Measurements from ENCODE around the gene STX1A. TPM values are rescaled to one million over a fixed set of nuclear protein-coding genes. Genes with fewer than 3 reads are reported as not detected.

Gene STX1A
- total RNA-seq, 1 experiment from 2014 or later, result 20.4 TPM

DNA sequence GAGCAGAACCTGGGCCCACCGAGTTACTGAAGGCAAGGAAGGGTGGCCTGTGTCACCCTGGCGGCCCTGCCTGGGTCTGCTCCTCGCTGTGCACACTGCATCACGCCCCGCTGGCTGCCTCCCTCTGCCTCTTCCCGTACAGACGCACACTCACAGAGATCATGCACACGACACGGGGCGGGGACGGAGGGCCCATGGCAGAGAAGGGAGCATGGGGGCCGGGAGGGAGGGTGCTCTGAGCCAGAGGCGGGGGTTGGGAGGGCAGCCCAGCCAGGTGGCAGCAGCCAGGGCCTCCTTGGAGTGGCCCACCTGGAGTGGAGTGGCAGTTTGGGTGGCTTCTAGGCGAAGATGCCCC is 19.4 kb downstream of the STX1A start (continued):
- TF ChIP-seq, protein P1, sequence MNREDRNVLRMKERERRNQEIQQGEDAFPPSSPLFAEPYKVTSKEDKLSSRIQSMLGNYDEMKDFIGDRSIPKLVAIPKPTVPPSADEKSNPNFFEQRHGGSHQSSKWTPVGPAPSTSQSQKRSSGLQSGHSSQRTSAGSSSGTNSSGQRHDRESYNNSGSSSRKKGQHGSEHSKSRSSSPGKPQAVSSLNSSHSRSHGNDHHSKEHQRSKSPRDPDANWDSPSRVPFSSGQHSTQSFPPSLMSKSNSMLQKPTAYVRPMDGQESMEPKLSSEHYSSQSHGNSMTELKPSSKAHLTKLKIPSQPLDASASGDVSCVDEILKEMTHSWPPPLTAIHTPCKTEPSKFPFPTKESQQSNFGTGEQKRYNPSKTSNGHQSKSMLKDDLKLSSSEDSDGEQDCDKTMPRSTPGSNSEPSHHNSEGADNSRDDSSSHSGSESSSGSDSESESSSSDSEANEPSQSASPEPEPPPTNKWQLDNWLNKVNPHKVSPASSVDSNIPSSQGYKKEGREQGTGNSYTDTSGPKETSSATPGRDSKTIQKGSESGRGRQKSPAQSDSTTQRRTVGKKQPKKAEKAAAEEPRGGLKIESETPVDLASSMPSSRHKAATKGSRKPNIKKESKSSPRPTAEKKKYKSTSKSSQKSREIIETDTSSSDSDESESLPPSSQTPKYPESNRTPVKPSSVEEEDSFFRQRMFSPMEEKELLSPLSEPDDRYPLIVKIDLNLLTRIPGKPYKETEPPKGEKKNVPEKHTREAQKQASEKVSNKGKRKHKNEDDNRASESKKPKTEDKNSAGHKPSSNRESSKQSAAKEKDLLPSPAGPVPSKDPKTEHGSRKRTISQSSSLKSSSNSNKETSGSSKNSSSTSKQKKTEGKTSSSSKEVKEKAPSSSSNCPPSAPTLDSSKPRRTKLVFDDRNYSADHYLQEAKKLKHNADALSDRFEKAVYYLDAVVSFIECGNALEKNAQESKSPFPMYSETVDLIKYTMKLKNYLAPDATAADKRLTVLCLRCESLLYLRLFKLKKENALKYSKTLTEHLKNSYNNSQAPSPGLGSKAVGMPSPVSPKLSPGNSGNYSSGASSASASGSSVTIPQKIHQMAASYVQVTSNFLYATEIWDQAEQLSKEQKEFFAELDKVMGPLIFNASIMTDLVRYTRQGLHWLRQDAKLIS (CRISPR knock-in tag; IDR thresholded peaks at IDR 0.05; ENCODE audit: borderline replicate concordance), result no peak
- no peak for TF ChIP-seq ELF4 (CRISPR knock-in tag; IDR thresholded peaks at IDR 0.05; ENCODE audit: low read depth)
- TF ChIP-seq, protein P2, sequence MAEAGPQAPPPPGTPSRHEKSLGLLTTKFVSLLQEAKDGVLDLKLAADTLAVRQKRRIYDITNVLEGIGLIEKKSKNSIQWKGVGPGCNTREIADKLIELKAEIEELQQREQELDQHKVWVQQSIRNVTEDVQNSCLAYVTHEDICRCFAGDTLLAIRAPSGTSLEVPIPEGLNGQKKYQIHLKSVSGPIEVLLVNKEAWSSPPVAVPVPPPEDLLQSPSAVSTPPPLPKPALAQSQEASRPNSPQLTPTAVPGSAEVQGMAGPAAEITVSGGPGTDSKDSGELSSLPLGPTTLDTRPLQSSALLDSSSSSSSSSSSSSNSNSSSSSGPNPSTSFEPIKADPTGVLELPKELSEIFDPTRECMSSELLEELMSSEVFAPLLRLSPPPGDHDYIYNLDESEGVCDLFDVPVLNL (CRISPR knock-in tag; IDR thresholded peaks at IDR 0.05; ENCODE audit: borderline replicate concordance, low read depth), result no peak
- TF ChIP-seq, protein P3, sequence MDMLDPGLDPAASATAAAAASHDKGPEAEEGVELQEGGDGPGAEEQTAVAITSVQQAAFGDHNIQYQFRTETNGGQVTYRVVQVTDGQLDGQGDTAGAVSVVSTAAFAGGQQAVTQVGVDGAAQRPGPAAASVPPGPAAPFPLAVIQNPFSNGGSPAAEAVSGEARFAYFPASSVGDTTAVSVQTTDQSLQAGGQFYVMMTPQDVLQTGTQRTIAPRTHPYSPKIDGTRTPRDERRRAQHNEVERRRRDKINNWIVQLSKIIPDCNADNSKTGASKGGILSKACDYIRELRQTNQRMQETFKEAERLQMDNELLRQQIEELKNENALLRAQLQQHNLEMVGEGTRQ (CRISPR knock-in tag; IDR thresholded peaks at IDR 0.05), result no peak
- TF ChIP-seq, protein P4, sequence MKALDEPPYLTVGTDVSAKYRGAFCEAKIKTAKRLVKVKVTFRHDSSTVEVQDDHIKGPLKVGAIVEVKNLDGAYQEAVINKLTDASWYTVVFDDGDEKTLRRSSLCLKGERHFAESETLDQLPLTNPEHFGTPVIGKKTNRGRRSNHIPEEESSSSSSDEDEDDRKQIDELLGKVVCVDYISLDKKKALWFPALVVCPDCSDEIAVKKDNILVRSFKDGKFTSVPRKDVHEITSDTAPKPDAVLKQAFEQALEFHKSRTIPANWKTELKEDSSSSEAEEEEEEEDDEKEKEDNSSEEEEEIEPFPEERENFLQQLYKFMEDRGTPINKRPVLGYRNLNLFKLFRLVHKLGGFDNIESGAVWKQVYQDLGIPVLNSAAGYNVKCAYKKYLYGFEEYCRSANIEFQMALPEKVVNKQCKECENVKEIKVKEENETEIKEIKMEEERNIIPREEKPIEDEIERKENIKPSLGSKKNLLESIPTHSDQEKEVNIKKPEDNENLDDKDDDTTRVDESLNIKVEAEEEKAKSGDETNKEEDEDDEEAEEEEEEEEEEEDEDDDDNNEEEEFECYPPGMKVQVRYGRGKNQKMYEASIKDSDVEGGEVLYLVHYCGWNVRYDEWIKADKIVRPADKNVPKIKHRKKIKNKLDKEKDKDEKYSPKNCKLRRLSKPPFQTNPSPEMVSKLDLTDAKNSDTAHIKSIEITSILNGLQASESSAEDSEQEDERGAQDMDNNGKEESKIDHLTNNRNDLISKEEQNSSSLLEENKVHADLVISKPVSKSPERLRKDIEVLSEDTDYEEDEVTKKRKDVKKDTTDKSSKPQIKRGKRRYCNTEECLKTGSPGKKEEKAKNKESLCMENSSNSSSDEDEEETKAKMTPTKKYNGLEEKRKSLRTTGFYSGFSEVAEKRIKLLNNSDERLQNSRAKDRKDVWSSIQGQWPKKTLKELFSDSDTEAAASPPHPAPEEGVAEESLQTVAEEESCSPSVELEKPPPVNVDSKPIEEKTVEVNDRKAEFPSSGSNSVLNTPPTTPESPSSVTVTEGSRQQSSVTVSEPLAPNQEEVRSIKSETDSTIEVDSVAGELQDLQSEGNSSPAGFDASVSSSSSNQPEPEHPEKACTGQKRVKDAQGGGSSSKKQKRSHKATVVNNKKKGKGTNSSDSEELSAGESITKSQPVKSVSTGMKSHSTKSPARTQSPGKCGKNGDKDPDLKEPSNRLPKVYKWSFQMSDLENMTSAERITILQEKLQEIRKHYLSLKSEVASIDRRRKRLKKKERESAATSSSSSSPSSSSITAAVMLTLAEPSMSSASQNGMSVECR (CRISPR knock-in tag; IDR thresholded peaks at IDR 0.05; ENCODE audit: borderline replicate concordance), result no peak
- no peak for TF ChIP-seq RELA (CRISPR knock-in tag; IDR thresholded peaks at IDR 0.05; ENCODE audit: borderline replicate concordance)
- no peak for TF ChIP-seq JUN (CRISPR knock-in tag; IDR thresholded peaks at IDR 0.05)

DNA sequence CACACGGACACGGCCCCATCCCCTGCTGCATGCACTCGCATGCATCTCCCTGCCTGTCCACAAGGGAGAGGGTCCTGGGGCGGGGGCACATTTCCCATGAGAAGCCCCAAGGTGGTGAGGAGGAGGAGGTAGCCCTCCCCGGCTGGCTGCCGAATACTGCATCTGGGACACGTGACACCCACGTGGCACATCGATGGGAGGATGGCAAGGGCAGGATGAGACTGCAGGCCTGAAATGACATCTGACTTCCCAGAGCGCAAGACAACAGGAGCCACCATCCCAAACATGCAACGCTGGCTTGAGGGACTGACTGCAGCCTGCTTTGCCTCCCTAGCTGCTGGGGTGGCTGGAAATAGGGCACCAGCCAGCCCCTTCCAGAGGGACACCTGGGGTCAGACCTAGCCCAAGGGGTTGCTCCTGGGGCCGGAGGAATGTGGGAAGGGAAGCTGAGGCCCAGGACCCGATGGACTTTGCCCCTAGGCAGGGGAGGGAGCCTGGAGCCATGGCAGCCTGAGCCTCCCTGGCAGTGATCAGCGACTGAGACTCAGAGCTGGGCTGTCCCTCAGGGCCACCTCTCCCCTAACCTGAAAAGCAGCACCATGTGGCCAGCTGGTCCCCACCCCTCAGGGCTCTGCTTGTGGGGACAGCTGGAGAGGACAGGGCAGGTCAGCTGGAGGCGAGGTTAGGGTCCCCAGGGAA is 19.9 kb downstream of the STX1A start:
- CTCF ChIA-PET, result interaction anchor here (1.3 to 8.0 kb wide), 3 partner anchors 15 to 93 kb away, joined by 5 to 61 read pairs (median 15); no protein-coding TSS in a partner anchor
- peaks cover 12% of the 10 kb centered on the region for H3K4me1 Mint-ChIP-seq
- peaks cover 40% of the 10 kb centered on the region for H3K36me3 Mint-ChIP-seq
- H3K27me3 Mint-ChIP-seq (ENCODE audit: low read depth), result no peaks in the 10 kb centered on the region
- H3K9me3 Mint-ChIP-seq, result no peaks in the 10 kb centered on the region
- no peak overlapping the region for H3K4me3 Mint-ChIP-seq
- H3K27ac Mint-ChIP-seq, result no peak overlapping the region
- ATAC-seq (no peak), DNase-seq (ENCODE audit: low spot score) (no peak)
- POLR2A ChIA-PET, result no interaction called here
- TF ChIP-seq IRF2 (CRISPR knock-in tag; IDR thresholded peaks at IDR 0.05; ENCODE audit: borderline replicate concordance, low read depth) (no peak), SMAD3 (CRISPR knock-in tag; IDR thresholded peaks at IDR 0.05; ENCODE audit: borderline replicate concordance) (no peak), SP1 (CRISPR knock-in tag; conservative IDR thresholded peaks at IDR 0.05) (no peak), ETV6 (CRISPR knock-in tag; IDR thresholded peaks at IDR 0.05) (no peak), ELF4 (CRISPR knock-in tag; IDR thresholded peaks at IDR 0.05; ENCODE audit: low read depth) (no peak), KAT7 (CRISPR knock-in tag; IDR thresholded peaks at IDR 0.05; ENCODE audit: borderline replicate concordance) (no peak)
- TF ChIP-seq, protein P5, sequence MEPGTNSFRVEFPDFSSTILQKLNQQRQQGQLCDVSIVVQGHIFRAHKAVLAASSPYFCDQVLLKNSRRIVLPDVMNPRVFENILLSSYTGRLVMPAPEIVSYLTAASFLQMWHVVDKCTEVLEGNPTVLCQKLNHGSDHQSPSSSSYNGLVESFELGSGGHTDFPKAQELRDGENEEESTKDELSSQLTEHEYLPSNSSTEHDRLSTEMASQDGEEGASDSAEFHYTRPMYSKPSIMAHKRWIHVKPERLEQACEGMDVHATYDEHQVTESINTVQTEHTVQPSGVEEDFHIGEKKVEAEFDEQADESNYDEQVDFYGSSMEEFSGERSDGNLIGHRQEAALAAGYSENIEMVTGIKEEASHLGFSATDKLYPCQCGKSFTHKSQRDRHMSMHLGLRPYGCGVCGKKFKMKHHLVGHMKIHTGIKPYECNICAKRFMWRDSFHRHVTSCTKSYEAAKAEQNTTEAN (CRISPR knock-in tag; IDR thresholded peaks at IDR 0.05), result no peak
- TF ChIP-seq, protein P4 (CRISPR knock-in tag; IDR thresholded peaks at IDR 0.05; ENCODE audit: borderline replicate concordance), result no peak
- TF ChIP-seq, protein P6, sequence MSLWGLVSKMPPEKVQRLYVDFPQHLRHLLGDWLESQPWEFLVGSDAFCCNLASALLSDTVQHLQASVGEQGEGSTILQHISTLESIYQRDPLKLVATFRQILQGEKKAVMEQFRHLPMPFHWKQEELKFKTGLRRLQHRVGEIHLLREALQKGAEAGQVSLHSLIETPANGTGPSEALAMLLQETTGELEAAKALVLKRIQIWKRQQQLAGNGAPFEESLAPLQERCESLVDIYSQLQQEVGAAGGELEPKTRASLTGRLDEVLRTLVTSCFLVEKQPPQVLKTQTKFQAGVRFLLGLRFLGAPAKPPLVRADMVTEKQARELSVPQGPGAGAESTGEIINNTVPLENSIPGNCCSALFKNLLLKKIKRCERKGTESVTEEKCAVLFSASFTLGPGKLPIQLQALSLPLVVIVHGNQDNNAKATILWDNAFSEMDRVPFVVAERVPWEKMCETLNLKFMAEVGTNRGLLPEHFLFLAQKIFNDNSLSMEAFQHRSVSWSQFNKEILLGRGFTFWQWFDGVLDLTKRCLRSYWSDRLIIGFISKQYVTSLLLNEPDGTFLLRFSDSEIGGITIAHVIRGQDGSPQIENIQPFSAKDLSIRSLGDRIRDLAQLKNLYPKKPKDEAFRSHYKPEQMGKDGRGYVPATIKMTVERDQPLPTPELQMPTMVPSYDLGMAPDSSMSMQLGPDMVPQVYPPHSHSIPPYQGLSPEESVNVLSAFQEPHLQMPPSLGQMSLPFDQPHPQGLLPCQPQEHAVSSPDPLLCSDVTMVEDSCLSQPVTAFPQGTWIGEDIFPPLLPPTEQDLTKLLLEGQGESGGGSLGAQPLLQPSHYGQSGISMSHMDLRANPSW (CRISPR knock-in tag; conservative IDR thresholded peaks at IDR 0.05; ENCODE audit: low read depth), result no peak
